GM12874 (cell line): Measurements from ENCODE around the gene TMOD4.
A peak's percentile ranks its signal among the peaks of the same experiment; 100 is the strongest.

ENCODE experiments used
- CTCF ChIP-seq: IDR thresholded peaks from 2 replicates; pipeline ENCODE4 v1.5.1; 2011; ENCODE audit warnings: low read depth, mild to moderate bottlenecking, control low read depth, low read length, moderate library complexity; ENCODE audit not compliant: insufficient read depth

The TMOD4 gene

GRCh38 chr1:151175863-151176262, at the start of gene TMOD4:
Gene TMOD4 (minus strand): TSS chr1:151175981. CDS start chr1:151174875, 1,106 bp downstream.
- peak; percentile 62; the same call in 1 of the 2 replicates for TF ChIP-seq CTCF

- TF ChIP-seq CTCF = no peak
Measured at GRCh38 chr1:151222130-151222529, 46.3 kb upstream of the TMOD4 start.

GRCh38 chr1:151221616-151222015, 45.8 kb upstream of the TMOD4 start:
- TF ChIP-seq CTCF = no peak

- TF ChIP-seq CTCF = no peak
Measured at GRCh38 chr1:151213560-151213959, 37.8 kb upstream of the TMOD4 start.

GRCh38 chr1:151211972-151212705, 36.4 kb upstream of the TMOD4 start:
- TF ChIP-seq CTCF = no peak

GRCh38 chr1:151210830-151211229, 35.0 kb upstream of the TMOD4 start:
- no peak for TF ChIP-seq CTCF

- no peak for TF ChIP-seq CTCF
Measured at GRCh38 chr1:151199873-151200581, 24.2 kb upstream of the TMOD4 start.
